WTC11 (cell line): ENCODE measurements around the gene CELF1. TPM values are rescaled to one million over a fixed set of nuclear protein-coding genes. Genes with fewer than 3 reads are reported as not detected.

ENCODE experiments used
- ATAC-seq: fragments of 200-7000 bp; cut with Tn5 transposase; 2 replicates; pipeline ENCODE4 v1.10.0; 2021; ENCODE audit warnings: mild to moderate bottlenecking, moderate library complexity
- CTCF ChIA-PET: fragments of 300-600 bp; sonication (Branson Sonifier 250); formaldehyde crosslinking; loops from one replicate; lab custom pipeline; 2021; ENCODE audit warnings: antibody characterized with exemption; lab: Charles Lee
- POLR2A ChIA-PET: fragments of 350-600 bp; sonication (Branson Sonifier 250); formaldehyde crosslinking; loops from one replicate; lab custom pipeline; 2021; ENCODE audit warnings: antibody characterized with exemption; lab: Charles Lee
- DNase-seq: peaks from one replicate; pipeline ENCODE4 v3.0.0; 2021; ENCODE audit warnings: low spot score
- H3K27ac Mint-ChIP-seq: 2 replicates; pipeline ENCODE4 v1.8.0; 2021; ENCODE audit warnings: mixed read lengths
- H3K27me3 Mint-ChIP-seq: 2 replicates; pipeline ENCODE4 v1.8.0; 2021; ENCODE audit warnings: low read depth, mild to moderate bottlenecking, moderate library complexity, mixed read lengths
- H3K36me3 Mint-ChIP-seq: 2 replicates; pipeline ENCODE4 v1.8.0; 2021; ENCODE audit warnings: mixed read lengths
- H3K4me1 Mint-ChIP-seq: 2 replicates; pipeline ENCODE4 v1.8.0; 2022; ENCODE audit warnings: mixed read lengths
- H3K4me3 Mint-ChIP-seq: 2 replicates; pipeline ENCODE4 v1.8.0; 2021; ENCODE audit warnings: mild to moderate bottlenecking, moderate library complexity, mixed read lengths
- H3K9me3 Mint-ChIP-seq: 2 replicates; pipeline ENCODE4 v1.8.0; 2021; ENCODE audit warnings: mixed read lengths
- FOXP1 ChIP-seq: sonication (generic); formaldehyde crosslinking; IDR thresholded peaks from 2 replicates; pipeline ENCODE4 v1.8.0; 2022; ENCODE audit warnings: missing genetic modification reagents, mild to moderate bottlenecking, moderate library complexity, borderline replicate concordance
- GRHL2 ChIP-seq: fragments of 250-450 bp; sonication (Bioruptor Pico); IDR thresholded peaks from 2 replicates; pipeline ENCODE4 v1.8.0; 2022; ENCODE audit warnings: mild to moderate bottlenecking, moderate library complexity; ENCODE audit not compliant: insufficient replicate concordance, severe bottlenecking
- HMGA2 ChIP-seq: fragments of 250-450 bp; sonication (Bioruptor Pico); IDR thresholded peaks from 2 replicates; pipeline ENCODE4 v1.4.0; 2021; ENCODE audit warnings: mild to moderate bottlenecking, moderate library complexity
- JUN ChIP-seq: sonication (generic); formaldehyde crosslinking; IDR thresholded peaks from 2 replicates; pipeline ENCODE4 v1.8.0; 2023; ENCODE audit warnings: mild to moderate bottlenecking, missing genetic modification reagents
- NFE2L1 ChIP-seq: sonication (generic); formaldehyde crosslinking; IDR thresholded peaks from 2 replicates; pipeline ENCODE4 v1.8.1; 2023; ENCODE audit warnings: missing genetic modification reagents
- NR2C2 ChIP-seq: sonication (generic); formaldehyde crosslinking; IDR thresholded peaks from 2 replicates; pipeline ENCODE4 v1.8.0; 2022; ENCODE audit warnings: mild to moderate bottlenecking, missing genetic modification reagents
- SOX15 ChIP-seq: fragments of 250-450 bp; sonication (Bioruptor Pico); IDR thresholded peaks from 2 replicates; pipeline ENCODE4 v1.9.0; 2021; ENCODE audit warnings: mild to moderate bottlenecking
- ZBTB21 ChIP-seq: sonication (generic); formaldehyde crosslinking; IDR thresholded peaks from 2 replicates; pipeline ENCODE4 v1.8.1; 2023; ENCODE audit warnings: mild to moderate bottlenecking, missing genetic modification reagents, borderline replicate concordance
- ZNF138 ChIP-seq: sonication (generic); formaldehyde crosslinking; conservative IDR thresholded peaks from 2 replicates; pipeline ENCODE4 v1.8.1; 2022; ENCODE audit warnings: mild to moderate bottlenecking, moderate library complexity, missing genetic modification reagents
- ZNF219 ChIP-seq: sonication (generic); formaldehyde crosslinking; IDR thresholded peaks from 2 replicates; pipeline ENCODE4 v1.8.0; 2023; ENCODE audit warnings: missing genetic modification reagents, mild to moderate bottlenecking, borderline replicate concordance
- total RNA-seq: library from RNA; stranded (reverse); gene quantifications from 3 replicates; pipeline ENCODE4 v1.2.3, GENCODE V29; 2021
- TF ChIP-seq, protein P1 (sequence below): sonication (generic); formaldehyde crosslinking; IDR thresholded peaks from 2 replicates; pipeline ENCODE4 v1.8.1; 2022; ENCODE audit warnings: low read depth, mild to moderate bottlenecking, moderate library complexity, missing genetic modification reagents, borderline replicate concordance
- TF ChIP-seq, protein P2 (sequence below): fragments of 200-600 bp; IDR thresholded peaks from 2 replicates; pipeline ENCODE4 v1.8.0; 2022; ENCODE audit warnings: antibody characterized with exemption
- TF ChIP-seq, protein P3 (sequence below): sonication (generic); formaldehyde crosslinking; IDR thresholded peaks from 2 replicates; pipeline ENCODE4 v1.8.0; 2023; ENCODE audit warnings: missing genetic modification reagents, mild to moderate bottlenecking, borderline replicate concordance
- TF ChIP-seq, protein P4 (sequence below): fragments of 250-450 bp; sonication (Bioruptor Pico); IDR thresholded peaks from 2 replicates; pipeline ENCODE4 v1.9.0; 2021; ENCODE audit warnings: mild to moderate bottlenecking, borderline replicate concordance
- TF ChIP-seq, protein P5 (sequence below): sonication (generic); formaldehyde crosslinking; IDR thresholded peaks from 2 replicates; pipeline ENCODE4 v1.8.0; 2022; ENCODE audit warnings: mild to moderate bottlenecking, missing genetic modification reagents
- TF ChIP-seq, protein P6 (sequence below): sonication (generic); formaldehyde crosslinking; IDR thresholded peaks from 2 replicates; pipeline ENCODE4 v1.8.1; 2023; ENCODE audit warnings: mild to moderate bottlenecking, missing genetic modification reagents
- TF ChIP-seq, protein P7 (sequence below): fragments of 250-450 bp; sonication (Bioruptor Pico); IDR thresholded peaks from 2 replicates; pipeline ENCODE4 v1.9.0; 2021; ENCODE audit warnings: mild to moderate bottlenecking

Gene CELF1
- total RNA-seq, 1 experiment from 2014 or later: 177 TPM

DNA sequence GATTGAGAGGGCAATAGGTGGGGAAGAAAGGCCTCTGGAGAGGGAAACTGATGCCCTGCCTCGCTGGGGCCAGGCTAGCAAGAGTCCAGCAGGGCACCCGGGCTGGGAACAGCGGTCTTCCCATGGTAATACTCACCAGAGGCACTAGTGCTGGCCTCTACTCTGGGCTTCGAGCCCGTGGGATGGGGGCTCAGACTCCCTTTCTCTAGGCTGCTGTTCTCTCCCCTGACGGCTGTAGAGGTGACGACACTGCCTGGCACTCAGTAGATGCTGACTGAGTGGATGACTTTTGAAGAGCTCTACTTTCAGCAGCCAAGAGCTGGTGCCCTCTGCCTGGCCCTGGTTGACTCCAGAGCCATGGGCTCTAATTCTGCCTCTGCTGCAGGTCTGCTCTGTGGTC is 42.1 kb upstream of the CELF1 start:
- CTCF ChIA-PET: interaction anchor here (0.8 to 2.4 kb wide), 4 partner anchors 8 to 183 kb away, joined by 3 to 9 read pairs (median 4); no protein-coding TSS in a partner anchor
- peaks cover 34% of the 10 kb centered on the region for H3K4me1 Mint-ChIP-seq
- TF ChIP-seq HMGA2 (CRISPR knock-in tag) (no peak), JUN (CRISPR knock-in tag) (no peak), ZBTB21 (CRISPR knock-in tag) (no peak), FOXP1 (no peak), SOX15 (no peak), NFE2L1 (no peak), ZNF138 (CRISPR knock-in tag) (no peak), NR2C2 (CRISPR knock-in tag) (no peak), GRHL2 (no peak), ZNF219 (CRISPR knock-in tag) (no peak)
- TF ChIP-seq, protein P1, sequence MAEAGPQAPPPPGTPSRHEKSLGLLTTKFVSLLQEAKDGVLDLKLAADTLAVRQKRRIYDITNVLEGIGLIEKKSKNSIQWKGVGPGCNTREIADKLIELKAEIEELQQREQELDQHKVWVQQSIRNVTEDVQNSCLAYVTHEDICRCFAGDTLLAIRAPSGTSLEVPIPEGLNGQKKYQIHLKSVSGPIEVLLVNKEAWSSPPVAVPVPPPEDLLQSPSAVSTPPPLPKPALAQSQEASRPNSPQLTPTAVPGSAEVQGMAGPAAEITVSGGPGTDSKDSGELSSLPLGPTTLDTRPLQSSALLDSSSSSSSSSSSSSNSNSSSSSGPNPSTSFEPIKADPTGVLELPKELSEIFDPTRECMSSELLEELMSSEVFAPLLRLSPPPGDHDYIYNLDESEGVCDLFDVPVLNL (CRISPR knock-in tag): no peak
- TF ChIP-seq, protein P2, sequence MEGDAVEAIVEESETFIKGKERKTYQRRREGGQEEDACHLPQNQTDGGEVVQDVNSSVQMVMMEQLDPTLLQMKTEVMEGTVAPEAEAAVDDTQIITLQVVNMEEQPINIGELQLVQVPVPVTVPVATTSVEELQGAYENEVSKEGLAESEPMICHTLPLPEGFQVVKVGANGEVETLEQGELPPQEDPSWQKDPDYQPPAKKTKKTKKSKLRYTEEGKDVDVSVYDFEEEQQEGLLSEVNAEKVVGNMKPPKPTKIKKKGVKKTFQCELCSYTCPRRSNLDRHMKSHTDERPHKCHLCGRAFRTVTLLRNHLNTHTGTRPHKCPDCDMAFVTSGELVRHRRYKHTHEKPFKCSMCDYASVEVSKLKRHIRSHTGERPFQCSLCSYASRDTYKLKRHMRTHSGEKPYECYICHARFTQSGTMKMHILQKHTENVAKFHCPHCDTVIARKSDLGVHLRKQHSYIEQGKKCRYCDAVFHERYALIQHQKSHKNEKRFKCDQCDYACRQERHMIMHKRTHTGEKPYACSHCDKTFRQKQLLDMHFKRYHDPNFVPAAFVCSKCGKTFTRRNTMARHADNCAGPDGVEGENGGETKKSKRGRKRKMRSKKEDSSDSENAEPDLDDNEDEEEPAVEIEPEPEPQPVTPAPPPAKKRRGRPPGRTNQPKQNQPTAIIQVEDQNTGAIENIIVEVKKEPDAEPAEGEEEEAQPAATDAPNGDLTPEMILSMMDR: no peak
- TF ChIP-seq, protein P3, sequence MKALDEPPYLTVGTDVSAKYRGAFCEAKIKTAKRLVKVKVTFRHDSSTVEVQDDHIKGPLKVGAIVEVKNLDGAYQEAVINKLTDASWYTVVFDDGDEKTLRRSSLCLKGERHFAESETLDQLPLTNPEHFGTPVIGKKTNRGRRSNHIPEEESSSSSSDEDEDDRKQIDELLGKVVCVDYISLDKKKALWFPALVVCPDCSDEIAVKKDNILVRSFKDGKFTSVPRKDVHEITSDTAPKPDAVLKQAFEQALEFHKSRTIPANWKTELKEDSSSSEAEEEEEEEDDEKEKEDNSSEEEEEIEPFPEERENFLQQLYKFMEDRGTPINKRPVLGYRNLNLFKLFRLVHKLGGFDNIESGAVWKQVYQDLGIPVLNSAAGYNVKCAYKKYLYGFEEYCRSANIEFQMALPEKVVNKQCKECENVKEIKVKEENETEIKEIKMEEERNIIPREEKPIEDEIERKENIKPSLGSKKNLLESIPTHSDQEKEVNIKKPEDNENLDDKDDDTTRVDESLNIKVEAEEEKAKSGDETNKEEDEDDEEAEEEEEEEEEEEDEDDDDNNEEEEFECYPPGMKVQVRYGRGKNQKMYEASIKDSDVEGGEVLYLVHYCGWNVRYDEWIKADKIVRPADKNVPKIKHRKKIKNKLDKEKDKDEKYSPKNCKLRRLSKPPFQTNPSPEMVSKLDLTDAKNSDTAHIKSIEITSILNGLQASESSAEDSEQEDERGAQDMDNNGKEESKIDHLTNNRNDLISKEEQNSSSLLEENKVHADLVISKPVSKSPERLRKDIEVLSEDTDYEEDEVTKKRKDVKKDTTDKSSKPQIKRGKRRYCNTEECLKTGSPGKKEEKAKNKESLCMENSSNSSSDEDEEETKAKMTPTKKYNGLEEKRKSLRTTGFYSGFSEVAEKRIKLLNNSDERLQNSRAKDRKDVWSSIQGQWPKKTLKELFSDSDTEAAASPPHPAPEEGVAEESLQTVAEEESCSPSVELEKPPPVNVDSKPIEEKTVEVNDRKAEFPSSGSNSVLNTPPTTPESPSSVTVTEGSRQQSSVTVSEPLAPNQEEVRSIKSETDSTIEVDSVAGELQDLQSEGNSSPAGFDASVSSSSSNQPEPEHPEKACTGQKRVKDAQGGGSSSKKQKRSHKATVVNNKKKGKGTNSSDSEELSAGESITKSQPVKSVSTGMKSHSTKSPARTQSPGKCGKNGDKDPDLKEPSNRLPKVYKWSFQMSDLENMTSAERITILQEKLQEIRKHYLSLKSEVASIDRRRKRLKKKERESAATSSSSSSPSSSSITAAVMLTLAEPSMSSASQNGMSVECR (CRISPR knock-in tag): no peak
- TF ChIP-seq, protein P4, sequence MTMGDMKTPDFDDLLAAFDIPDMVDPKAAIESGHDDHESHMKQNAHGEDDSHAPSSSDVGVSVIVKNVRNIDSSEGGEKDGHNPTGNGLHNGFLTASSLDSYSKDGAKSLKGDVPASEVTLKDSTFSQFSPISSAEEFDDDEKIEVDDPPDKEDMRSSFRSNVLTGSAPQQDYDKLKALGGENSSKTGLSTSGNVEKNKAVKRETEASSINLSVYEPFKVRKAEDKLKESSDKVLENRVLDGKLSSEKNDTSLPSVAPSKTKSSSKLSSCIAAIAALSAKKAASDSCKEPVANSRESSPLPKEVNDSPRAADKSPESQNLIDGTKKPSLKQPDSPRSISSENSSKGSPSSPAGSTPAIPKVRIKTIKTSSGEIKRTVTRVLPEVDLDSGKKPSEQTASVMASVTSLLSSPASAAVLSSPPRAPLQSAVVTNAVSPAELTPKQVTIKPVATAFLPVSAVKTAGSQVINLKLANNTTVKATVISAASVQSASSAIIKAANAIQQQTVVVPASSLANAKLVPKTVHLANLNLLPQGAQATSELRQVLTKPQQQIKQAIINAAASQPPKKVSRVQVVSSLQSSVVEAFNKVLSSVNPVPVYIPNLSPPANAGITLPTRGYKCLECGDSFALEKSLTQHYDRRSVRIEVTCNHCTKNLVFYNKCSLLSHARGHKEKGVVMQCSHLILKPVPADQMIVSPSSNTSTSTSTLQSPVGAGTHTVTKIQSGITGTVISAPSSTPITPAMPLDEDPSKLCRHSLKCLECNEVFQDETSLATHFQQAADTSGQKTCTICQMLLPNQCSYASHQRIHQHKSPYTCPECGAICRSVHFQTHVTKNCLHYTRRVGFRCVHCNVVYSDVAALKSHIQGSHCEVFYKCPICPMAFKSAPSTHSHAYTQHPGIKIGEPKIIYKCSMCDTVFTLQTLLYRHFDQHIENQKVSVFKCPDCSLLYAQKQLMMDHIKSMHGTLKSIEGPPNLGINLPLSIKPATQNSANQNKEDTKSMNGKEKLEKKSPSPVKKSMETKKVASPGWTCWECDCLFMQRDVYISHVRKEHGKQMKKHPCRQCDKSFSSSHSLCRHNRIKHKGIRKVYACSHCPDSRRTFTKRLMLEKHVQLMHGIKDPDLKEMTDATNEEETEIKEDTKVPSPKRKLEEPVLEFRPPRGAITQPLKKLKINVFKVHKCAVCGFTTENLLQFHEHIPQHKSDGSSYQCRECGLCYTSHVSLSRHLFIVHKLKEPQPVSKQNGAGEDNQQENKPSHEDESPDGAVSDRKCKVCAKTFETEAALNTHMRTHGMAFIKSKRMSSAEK: no peak
- TF ChIP-seq, protein P5, sequence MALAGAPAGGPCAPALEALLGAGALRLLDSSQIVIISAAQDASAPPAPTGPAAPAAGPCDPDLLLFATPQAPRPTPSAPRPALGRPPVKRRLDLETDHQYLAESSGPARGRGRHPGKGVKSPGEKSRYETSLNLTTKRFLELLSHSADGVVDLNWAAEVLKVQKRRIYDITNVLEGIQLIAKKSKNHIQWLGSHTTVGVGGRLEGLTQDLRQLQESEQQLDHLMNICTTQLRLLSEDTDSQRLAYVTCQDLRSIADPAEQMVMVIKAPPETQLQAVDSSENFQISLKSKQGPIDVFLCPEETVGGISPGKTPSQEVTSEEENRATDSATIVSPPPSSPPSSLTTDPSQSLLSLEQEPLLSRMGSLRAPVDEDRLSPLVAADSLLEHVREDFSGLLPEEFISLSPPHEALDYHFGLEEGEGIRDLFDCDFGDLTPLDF (CRISPR knock-in tag): no peak
- TF ChIP-seq, protein P6, sequence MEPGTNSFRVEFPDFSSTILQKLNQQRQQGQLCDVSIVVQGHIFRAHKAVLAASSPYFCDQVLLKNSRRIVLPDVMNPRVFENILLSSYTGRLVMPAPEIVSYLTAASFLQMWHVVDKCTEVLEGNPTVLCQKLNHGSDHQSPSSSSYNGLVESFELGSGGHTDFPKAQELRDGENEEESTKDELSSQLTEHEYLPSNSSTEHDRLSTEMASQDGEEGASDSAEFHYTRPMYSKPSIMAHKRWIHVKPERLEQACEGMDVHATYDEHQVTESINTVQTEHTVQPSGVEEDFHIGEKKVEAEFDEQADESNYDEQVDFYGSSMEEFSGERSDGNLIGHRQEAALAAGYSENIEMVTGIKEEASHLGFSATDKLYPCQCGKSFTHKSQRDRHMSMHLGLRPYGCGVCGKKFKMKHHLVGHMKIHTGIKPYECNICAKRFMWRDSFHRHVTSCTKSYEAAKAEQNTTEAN (CRISPR knock-in tag): no peak
- TF ChIP-seq, protein P7, sequence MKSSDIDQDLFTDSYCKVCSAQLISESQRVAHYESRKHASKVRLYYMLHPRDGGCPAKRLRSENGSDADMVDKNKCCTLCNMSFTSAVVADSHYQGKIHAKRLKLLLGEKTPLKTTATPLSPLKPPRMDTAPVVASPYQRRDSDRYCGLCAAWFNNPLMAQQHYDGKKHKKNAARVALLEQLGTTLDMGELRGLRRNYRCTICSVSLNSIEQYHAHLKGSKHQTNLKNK (CRISPR knock-in tag): no peak
- TF ChIP-seq, all 79 proteins: peak for 0
- H3K4me3 Mint-ChIP-seq: peak overlapping the region; percentile 78
- no peaks in the 10 kb centered on the region for H3K9me3 Mint-ChIP-seq
- no peak overlapping the region for H3K27ac Mint-ChIP-seq
- peaks cover 58% of the 10 kb centered on the region for H3K27me3 Mint-ChIP-seq
- POLR2A ChIA-PET: interaction anchor here (0.6 to 1.1 kb wide), 3 partner anchors 10 to 470 kb away, joined by 3 read pairs; no protein-coding TSS in a partner anchor
- ATAC-seq (no peak), DNase-seq (no peak)
- H3K36me3 Mint-ChIP-seq: no peaks in the 10 kb centered on the region
